ENCODE measurements around the gene OTOP2.

OTOP2 gene

DNA sequence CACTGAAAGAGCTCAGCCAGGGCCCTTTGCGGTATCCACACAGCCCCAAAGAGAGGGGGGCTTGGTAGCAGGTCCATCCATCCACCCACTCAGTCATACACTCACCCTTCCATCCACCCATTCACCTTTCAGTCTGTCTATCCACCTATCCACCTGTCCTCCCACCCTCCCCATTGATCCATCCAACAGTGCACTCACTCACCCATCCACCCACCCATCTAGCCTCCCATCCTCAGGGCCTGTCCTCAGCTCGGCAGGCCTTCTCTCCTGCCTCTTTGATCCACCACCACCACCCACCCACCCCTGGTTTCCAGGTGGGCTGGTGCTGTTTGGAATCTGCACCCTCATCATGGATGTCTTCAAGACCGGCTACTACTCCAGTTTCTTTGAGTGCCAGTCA, 1.2 kb downstream of the OTOP2 start:
- DNase-seq, result no peak

DNA sequence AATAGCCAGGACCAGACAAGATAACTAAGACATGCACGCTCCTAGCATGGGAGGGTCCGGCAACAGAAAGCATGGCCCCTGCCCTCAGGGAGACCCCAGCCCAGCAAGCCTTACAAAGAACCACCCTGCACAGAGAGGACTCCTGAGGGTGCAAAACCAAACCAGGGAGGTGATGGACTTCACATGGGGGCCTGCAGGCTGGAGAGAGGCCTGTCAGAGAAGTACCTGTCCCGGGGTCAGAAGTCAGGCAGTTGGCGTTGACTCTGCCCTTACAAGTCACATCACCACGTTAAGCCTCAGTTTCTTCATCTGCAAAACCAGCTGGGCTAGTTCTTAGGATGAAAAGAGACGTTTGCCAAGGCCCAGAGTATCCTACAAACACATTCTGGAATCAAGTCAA, 4.7 kb downstream of the OTOP2 start:
- no peak for DNase-seq

DNA sequence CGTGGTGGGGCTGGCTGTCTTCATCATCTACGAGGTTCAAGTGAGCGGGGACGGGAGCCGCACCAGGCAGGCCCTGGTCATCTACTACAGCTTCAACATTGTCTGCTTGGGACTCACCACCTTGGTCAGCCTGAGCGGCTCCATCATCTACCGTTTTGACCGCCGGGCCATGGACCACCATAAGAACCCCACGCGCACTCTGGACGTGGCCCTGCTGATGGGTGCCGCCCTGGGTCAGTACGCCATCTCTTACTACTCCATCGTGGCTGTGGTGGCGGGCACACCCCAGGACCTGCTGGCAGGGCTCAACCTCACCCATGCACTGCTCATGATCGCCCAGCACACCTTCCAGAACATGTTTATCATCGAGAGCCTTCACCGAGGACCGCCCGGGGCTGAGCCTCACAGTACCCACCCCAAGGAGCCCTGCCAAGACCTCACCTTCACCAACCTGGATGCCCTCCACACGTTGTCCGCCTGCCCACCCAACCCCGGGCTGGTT, 6.5 kb downstream of the OTOP2 start:
- DNase-seq, result no peak

DNA sequence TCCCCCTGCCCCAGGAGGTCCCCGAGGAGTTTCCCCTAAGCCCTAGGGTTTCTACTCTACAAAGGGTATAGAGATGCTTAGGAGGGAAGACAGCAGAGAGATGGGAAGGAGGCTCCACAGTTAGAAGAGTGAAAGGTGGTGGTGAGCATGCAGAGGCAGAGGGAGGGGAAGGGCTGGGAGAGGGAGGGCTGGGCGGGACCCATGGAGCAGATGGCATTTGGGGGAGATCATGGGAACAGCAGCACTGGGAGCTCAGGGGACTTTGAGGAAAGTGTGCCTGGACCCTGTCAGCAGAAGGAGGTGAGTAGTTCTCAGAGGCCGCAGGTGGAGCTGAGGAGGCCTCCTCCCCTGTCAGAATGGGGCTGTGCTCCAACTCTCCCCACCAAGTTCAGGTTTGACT, 11.0 kb downstream of the OTOP2 start:
- no peak for DNase-seq

DNA sequence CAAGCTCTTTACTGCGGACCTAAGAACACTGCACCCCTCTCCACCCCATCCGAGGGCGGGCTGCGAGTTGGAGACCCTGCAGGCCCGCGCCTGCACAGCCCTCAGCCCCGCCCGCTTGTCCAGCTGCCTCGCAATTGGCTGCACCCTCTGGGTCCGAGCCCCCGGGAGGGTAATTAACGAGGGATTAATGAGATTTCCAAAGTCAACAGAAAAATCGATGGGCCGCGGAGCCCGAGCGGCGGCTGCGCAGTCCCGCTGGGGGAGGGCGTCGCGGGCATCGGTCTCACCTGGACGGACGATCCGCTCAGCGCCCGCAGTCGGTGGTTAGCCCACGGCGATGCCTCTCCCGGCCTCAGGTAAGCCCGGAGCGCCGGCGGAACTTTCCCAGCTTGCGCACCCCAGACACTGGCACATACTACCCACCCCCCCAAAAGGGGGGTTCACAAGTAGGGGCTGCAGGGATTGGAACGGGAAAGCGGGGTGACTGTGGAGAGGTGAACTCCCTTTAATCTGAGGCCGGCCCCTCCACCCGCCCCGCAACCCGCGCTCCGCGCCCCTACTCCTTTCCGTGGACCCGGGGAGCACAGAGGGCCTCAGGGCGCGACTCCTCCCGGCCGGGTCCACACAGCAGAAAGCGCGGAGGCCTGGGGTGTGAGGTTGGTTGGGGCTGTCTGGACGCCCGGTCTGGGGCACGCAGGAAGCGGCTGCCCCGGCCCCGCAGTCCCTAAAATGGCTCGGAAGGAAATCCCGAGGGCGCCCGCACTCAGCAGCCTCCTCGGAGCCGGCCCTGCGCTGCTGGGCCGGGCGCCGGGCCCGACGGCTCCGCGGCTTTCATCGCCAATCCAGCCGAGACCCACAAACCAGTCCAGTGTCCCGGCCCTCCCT, 11.8 kb downstream of the OTOP2 start, which contains the start of gene OTOP3:
TSS of gene OTOP3 (plus strand) at position 314 of the 885 bp plus-strand sequence. CDS start at position 338, 24 bp downstream.
- DNase-seq, result no peak

DNA sequence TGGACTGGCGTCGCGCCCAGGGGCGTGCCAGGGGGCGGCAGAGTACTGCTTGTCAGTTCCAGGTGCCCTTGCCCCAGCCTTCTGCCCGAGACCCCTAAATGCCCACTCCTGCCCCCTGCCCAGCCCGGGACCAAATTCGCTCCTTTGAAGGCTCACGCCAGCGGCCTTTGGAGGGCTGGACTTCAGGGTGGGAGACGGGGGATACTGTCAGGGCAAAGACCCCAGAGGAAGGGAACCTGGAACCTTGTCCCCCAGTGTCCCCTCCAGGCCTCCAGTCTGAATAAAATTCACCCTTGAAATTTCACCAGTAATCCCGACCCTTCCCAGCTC, 12.4 kb downstream of the OTOP2 start:
- no peak for DNase-seq

DNA sequence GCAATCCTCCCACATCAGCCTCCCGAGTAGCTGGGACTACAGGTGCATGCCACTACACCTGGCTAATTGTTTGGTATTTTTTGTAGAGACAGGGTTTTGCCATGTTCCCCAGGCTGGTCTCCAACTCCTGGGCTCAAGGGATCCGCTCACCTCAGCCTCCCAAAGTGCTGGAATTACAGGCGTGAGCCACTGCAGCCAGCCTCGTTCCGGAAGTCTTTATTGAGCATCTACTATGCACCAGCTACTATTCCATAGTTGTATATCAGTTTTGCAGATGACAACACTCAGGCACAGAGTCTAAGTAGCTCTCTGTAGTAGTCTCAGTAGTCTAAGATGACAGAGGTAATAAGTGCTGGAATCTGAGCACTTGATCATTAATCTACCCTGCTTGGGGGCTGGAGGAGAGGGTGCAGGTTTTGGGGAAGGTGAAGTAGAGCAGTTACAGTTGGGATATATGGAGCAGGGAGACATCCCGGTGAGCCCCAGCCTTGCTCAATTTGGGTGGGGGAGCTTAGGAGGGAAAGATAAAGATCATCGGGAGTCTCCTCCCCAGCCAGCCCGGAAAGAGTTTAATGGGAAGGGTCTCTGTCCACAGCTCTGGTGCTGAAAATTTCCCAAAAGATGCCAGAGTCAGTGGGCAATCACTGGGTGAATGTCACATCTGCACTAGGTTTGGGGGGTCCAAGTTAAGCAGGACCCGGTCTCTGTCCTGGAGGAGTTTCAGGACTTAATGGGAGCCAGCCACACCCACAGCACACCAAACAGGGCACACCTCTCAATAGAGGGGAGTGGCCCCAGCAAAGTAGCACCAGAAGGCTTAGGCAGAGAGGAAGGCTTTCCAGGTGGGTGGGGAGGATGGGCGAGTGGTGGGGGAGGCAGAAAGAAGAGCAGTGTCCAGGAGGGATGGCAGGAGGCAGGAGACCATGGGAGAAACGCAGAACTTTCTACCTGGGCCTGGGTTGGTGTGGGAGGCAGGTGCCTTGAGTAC, 13.3 kb downstream of the OTOP2 start:
- no peak for DNase-seq

DNA sequence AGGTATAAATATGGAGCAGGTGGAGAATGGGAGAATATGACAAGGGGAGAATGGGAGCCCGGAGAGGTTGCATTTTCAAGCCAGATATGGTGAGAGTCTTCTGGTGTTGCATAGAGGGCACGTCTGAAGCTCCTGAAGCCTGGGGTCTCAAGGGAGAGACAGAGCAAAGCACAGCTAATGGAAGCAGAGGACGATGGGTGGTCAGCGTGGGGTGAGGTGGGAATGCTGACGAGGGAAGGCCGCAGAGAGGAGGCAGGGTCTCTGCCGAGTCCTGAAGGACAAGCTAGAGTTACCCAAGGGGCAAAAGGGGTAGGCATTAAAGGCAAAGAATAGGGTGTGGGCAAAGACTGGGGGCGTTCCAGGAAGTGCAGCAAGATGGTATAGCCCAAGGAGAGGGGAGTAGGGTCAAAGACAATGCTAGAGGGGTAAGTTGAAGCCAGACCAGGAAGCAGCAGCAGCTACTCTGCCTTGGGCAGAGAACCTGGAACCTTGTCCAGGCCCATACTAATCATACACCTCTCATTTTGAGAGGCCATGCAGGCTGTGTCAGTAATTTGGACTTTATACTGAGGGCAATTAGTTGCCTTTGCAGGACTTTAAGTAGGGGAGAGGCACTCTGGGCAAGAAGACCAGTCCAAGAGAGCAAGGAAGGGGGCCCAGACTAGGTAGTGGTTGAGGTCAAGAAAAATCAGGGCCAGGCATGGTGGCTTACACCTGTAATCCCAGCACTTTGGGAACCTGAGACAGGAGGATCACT, 14.3 kb downstream of the OTOP2 start:
- no peak for DNase-seq

DNA sequence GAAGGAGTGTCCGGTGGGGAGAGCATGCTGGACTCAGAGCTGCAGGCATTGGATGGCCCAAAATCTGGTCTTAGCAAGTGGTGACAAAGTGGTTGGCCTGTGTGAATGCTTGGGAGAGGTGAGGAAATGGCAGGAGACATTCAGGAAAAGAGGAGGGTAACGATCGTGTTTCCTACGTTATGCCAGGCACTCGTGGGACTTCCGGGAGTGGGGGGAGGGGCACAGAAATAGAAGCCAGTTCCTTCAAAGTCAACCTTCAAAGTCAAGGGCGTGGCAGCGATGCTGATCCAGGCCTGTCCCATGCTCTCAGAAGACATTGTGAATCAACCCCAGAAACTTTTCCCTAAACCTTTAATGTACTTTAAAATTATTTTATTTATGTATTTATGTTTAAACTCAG, 15.5 kb downstream of the OTOP2 start:
- DNase-seq, result no peak

DNA sequence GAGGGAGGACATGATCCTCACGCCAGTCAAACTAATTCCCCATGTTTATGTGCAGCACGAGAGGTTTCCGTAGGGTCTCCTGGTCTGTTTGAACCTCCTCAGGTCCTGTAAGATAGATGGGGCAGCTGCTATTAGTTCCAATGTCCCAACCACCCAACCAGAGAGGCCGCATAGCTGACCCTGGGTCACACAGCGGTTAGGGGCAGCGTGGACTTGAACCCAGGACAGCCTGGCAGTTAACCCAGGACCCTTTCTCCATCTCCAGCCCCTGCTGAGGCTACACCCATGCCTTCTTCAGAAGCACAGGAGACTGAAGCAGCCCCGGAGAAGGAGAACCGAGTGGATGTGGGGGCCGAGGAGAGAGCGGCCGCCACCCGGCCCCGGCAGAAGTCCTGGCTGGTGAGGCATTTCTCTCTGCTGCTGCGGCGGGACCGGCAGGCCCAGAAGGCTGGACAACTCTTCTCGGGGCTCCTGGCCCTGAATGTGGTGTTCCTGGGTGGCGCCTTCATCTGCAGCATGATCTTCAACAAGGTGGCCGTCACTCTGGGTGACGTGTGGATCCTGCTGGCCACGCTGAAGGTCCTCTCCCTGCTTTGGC, 17.2 kb downstream of the OTOP2 start:
- DNase-seq, result no peak

DNA sequence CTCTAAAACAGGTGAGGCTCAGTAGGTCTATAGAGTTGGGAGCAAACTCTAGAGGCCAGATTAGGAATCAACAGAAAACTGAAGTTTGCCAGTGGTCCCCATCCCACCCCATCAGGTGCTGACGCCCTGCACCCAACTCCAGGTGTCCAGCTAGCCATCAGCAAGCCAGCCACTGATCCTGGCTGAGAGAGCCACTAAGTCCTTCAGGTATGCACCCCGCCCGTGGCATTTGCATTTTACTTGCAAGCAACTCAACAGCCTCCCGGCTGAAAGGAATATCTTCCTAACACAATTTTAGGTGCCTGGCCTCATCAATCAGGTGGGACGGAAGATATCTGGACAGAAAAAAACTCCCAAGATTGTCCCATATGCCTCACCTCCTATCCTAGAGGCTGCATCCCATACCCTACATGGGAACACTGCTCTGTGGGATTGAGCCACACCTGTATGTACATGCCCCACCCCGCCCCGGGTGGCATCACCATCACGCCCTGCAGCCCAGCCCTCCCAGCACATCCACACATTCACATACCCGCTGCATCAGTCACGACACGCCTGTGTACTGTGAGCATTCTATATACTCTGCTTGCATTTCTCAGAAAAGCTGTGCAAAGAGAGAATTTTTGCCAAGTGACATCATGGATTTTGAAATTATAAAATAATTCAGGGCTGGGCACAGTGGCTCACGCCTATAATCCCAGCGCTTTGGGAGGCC, 19.9 kb downstream of the OTOP2 start:
- no peak for DNase-seq

DNA sequence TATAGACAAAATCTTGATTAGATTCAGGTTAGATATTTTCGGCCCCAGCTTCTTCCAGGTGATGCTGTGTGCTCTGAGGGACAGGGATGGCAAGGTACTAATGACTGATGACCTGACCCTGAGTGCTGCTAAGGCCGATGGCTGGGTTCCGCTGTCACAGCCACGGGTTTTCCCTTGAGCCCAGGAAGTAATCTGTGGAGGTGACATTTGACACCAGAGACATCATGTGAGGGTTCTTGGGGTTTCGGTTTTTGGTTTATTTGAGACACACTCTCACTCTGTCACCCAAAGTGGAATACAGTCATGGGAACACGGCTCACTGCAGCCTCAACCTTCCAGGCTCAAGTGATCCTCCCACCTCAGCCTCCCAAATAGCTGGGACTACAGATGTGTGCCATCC, 21.5 kb downstream of the OTOP2 start:
- no peak for DNase-seq

DNA sequence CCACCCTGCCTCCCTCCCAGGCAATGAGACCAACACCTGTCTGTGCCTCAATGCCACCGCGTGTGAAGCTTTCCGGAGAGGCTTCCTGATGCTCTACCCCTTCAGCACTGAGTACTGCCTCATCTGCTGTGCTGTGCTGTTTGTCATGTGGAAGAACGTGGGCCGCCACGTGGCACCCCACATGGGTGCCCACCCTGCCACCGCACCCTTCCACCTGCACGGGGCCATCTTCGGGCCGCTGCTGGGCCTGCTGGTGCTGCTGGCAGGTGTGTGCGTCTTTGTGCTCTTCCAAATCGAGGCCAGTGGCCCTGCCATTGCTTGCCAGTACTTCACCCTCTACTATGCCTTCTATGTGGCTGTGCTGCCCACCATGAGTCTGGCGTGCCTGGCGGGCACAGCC, 22.6 kb downstream of the OTOP2 start:
- no peak for DNase-seq

DNA sequence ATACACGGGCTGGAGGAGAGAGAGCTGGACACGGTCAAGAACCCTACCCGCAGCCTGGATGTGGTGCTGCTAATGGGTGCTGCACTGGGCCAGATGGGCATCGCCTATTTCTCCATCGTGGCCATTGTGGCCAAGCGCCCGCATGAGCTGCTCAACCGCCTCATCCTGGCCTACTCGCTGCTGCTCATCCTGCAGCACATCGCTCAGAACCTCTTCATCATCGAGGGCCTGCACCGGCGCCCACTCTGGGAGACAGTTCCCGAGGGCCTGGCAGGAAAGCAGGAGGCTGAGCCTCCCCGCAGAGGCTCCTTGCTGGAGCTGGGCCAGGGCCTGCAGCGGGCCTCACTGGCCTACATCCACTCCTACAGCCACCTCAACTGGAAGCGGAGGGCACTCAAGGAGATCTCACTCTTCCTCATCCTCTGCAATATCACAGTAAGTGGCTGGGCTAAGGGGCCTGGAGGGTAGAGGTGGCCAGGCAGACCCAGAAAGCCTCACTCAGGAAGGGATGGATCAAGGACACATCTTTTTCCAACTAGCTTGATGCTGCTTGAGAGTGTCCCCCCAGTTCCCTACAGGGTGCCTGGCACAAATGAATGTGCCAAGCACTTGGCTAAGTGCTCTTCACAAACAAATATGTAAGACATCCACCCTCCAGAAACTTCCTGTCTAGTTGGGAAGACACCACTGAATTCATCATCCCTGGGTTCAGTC, 23.1 kb downstream of the OTOP2 start:
- no peak for DNase-seq

DNA sequence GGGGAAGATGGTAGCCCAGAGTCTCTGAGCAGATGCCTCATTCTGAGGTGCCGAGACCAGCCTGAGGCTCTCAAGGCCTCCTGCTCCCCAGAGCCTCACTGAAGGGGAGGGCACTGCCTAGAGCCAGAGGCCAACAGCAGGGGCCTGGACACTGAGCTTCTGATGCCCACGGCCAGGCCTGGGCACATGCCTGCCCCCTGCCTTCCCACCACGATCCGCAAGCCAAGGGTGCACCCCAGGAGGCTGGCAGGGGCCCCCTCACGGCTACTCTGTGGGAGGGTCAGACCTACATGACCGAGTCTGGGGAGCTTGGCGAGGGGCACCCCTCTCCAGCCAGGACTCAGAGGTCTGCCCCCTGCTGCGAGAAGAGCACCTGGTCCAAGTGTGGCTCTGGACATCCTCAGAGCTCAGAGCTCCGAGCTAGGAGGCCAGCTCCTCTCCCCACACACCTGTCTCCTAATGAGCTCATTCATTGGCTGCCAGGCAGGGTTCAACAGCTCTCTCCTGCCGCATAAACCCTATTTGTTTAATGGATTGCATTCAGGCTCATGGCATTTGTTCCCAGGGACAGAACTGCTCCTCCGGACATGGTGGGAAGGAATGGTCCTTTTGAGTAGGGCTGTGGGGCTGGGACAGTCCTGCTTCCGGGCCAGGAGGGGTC, 25.5 kb downstream of the OTOP2 start:
- DNase-seq, result no peak

DNA sequence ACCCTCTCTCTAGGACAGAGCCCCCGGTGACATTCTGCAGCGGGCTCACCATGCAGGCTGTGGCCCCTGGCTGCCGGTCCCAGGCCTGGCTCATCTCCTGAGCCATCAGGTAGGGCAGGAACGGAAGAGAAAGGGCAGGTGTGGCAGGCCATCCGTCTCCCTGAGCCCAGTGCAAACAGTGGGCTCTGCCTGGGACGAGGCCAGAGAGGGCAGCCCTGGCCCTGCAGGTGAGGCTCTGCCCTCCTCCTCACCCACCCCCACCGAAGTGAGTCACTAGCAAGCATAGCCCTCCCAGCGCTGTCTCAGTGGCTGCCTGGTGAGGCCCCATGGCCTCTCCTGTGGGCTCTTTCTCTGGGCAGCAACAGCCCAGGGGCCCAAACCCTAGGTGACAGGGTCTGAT, 26.1 kb downstream of the OTOP2 start:
- no peak for DNase-seq

DNA sequence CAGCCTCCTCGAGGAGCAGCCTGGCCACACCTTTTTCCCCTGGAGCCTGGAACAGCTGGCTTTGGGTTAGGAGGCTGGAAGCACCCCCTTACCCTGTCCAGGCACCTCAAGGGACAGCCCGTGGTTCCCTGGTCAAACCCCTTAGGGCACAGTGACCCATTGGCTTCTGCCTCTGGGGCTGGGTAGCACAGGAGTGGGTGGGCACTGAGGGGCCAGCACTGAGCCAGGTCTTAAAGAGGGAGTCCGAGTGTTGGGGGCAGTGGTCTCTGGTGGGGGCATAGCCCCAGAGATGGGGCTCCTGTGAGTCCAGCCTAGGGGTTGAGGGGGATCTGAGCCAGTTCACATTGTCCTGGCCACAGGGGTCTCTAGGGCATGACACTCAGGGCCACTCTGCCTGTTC, 27.0 kb downstream of the OTOP2 start:
- DNase-seq, result no peak

DNA sequence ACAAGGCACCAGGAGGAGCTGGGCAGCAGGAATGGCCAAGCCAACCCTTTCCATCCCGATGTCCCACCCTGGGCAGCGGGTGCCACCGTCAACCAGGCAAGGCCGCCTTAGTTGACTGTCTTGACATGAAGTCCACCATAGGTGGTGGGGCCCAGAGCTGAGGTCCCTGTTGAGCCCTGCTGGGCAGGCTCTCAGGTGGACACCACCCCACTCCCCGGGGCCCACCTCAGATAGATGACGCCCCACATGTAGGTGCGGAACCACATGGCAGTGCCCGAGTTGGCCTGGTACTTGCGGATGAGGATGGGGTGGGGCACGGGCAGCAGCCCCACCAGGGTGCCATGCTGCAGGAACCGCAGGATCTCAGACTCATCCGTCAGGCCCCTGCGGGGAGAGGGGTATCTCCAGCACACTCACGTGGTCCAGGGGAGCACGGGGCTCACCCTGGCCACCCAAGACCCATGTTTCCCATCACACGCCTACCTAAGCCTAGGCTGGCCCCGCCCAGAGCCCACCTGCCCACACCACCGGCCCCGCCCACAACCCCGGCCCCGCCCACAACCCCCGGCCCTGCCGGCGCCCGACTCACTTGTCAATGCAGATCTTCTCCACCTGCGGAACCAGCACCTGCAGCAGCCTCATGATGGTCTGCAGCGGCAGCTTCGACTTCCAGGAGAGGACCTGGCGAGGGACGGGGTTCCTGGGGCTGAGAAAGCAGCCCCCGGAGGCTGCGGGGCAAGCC, 27.8 kb downstream of the OTOP2 start:
- no peak for DNase-seq

DNA sequence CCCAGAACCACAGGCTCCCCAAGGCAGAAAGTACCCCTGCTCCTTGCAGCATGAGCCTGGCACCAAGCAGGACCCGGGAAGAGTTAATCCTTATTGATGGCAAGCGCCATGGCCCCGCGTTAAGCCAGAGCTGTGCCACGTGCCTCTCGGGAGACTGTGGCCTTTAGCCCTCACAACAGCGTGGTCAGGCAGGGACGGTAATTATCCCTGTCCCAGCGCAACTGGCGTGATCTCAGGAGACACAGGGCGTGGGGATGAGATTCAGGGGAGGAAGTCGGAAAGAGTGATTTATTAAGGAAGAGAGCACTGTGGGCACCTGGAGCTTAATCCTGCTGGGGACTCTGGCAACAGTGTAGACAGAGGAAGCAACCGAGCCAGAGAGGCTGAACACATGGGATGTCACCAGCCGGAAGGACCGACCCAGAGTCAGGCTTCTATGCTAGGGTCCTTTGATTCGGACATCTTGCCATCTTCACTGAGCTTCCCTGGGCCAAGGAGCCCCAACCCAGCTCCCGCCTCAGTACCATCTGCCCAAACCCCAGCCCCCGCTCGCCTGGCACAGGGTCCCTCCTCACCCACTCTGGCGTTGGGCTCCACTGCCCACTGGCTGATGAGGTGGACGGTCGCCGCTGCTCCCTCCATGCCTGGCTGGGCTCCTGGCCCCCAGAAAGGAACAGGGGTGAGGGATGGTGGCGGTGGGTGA, 28.5 kb downstream of the OTOP2 start:
- DNase-seq, result no peak

Measured in kidney glomerular epithelial cell (primary cell).